Panc1 (cell line): ENCODE measurements around the gene LINC00632. TPM values are rescaled to one million over a fixed set of nuclear protein-coding genes. Genes with fewer than 3 reads are reported as not detected.

ENCODE experiments used
- ATAC-seq: fragments of 200-7000 bp; cut with Tn5 transposase; 2 replicates; pipeline ENCODE4 v1.9.1; 2020; ENCODE audit warnings: mild to moderate bottlenecking, moderate library complexity
- BruUV-seq: library from RNA; stranded (reverse); fragments of 400-500 nt; replicated peaks from 2 replicates; lab custom pipeline; 2021; lab: Mats Ljungman, UMichigan
- CTCF ChIA-PET: fragments of 300-600 bp; sonication (Branson Sonifier 250); formaldehyde crosslinking; loops from one replicate; lab custom pipeline; 2022; ENCODE audit warnings: antibody characterized with exemption; lab: Charles Lee
- POLR2A ChIA-PET: fragments of 300-600 bp; sonication (Branson Sonifier 250); formaldehyde crosslinking; loops from one replicate; lab custom pipeline; 2022; ENCODE audit warnings: antibody characterized with exemption; lab: Charles Lee
- DNase-seq: peaks from one replicate; pipeline ENCODE4 v3.0.0-alpha.2; 2010; ENCODE audit warnings: low read depth, low spot score
- H3K27ac ChIP-seq: 2 replicates; pipeline ENCODE4 v1.5.1; 2011; ENCODE audit warnings: mild to moderate bottlenecking, low read length, inconsistent platforms
- H3K27me3 ChIP-seq: fragments of 200-500 bp; sonication (Bioruptor generic); 2 replicates; pipeline ENCODE4 v1.6.0; 2014; ENCODE audit warnings: low read length, inconsistent platforms; ENCODE audit not compliant: control insufficient read depth, insufficient read depth
- H3K36me3 ChIP-seq: fragments of 200-500 bp; sonication (Bioruptor generic); 2 replicates; pipeline ENCODE4 v1.5.1; 2014; ENCODE audit warnings: inconsistent platforms, mild to moderate bottlenecking, low read length, moderate library complexity; ENCODE audit not compliant: control insufficient read depth, insufficient read depth
- H3K4me1 ChIP-seq: 2 replicates; pipeline ENCODE4 v1.5.1; 2011; ENCODE audit warnings: inconsistent platforms, mild to moderate bottlenecking, low read length, moderate library complexity; ENCODE audit not compliant: control insufficient read depth, insufficient read depth
- H3K4me3 ChIP-seq, 2 experiments: 2 replicates each; pipeline ENCODE4 v1.5.1; 2011 to 2012; ENCODE audit warnings: low read depth in 2 of 2, low read length in 2 of 2, mild to moderate bottlenecking in 2 of 2, inconsistent platforms in 1 of 2, moderate library complexity in 1 of 2
- H3K9me3 ChIP-seq: fragments of 200-500 bp; sonication (Bioruptor generic); 2 replicates; pipeline ENCODE4 v1.5.1; 2014; ENCODE audit warnings: low read depth, mild to moderate bottlenecking, inconsistent platforms, low read length, moderate library complexity; ENCODE audit not compliant: control insufficient read depth, insufficient read depth
- POLR2AphosphoS5 ChIP-seq: IDR thresholded peaks from 2 replicates; pipeline ENCODE4 v1.6.1; 2012; ENCODE audit warnings: mild to moderate bottlenecking, low read depth, low read length, moderate library complexity
- SIN3A ChIP-seq: IDR thresholded peaks from 2 replicates; pipeline ENCODE4 v1.6.1; 2012; ENCODE audit warnings: low read depth, mild to moderate bottlenecking, low read length, moderate library complexity, borderline replicate concordance; ENCODE audit not compliant: insufficient read depth
- TCF7L2 ChIP-seq: IDR thresholded peaks from 2 replicates; pipeline ENCODE4 v1.6.1; 2011; ENCODE audit warnings: mild to moderate bottlenecking, low read depth, low read length, inconsistent platforms
- in situ Hi-C: cut with HindIII; loops from 2 replicates; pipeline ENCODE4 v1.10.0; 2016; ENCODE audit warnings: low sequenced_read_pairs, low pct_unique_long_range_greater_than_20kb
- intact Hi-C: fragments of 100-400 bp; cut with micrococcal nuclease; formaldehyde crosslinking; loops from one replicate; pipeline ENCODE4 v1.10.0; 2022; ENCODE audit not compliant: unreplicated experiment
- total RNA-seq: library from RNA; stranded (reverse); gene quantifications from one replicate; pipeline ENCODE4 v1.2.1, GENCODE V29; 2021; ENCODE audit not compliant: unreplicated experiment
- TF ChIP-seq, protein P1 (sequence below): fragments of 450-650 bp; IDR thresholded peaks from 2 replicates; pipeline ENCODE4 v1.5.1; 2017; ENCODE audit warnings: mild to moderate bottlenecking
- TF ChIP-seq, protein P2 (sequence below), 2 experiments: IDR thresholded peaks; 2 replicates each; pipeline ENCODE4 v1.6.1; 2011 to 2012; ENCODE audit warnings: low read depth in 2 of 2, control low read depth in 1 of 2, low read length in 1 of 2, mild to moderate bottlenecking in 1 of 2, moderate library complexity in 1 of 2; ENCODE audit not compliant: insufficient read depth in 1 of 2

Gene LINC00632
- total RNA-seq, 1 experiment from 2014 or later: 0.13 TPM

DNA sequence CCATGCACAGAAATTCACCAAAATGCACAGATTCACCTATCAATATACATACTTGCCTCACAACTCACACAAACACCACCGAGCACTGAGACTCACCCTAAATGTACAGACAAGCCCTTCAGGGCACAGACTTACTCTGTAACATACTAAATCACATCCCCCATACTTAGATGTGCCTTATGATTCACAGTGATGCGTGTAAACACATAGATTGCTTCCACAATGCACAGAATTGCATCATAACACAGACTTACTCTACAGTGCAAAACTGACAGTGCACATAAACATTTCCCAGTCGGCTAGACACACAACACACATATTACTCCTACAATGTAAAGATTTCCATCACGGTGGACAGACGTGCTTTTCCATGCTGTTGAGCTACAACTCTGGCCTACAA is 6.2 kb downstream of the LINC00632 start:
- ChIA-PET POLR2A (no interaction called here), CTCF (no interaction called here)
- in situ Hi-C loops (no loop called here), intact Hi-C loops (no loop called here)
- DNase-seq (no peak), ATAC-seq (no peak)
- H3K4me3 ChIP-seq: no peak overlapping the region
- H3K36me3 ChIP-seq: no peaks in the 10 kb centered on the region
- H3K4me1 ChIP-seq: no peaks in the 10 kb centered on the region
- H3K27ac ChIP-seq: no peak overlapping the region
- TF ChIP-seq, protein P1, sequence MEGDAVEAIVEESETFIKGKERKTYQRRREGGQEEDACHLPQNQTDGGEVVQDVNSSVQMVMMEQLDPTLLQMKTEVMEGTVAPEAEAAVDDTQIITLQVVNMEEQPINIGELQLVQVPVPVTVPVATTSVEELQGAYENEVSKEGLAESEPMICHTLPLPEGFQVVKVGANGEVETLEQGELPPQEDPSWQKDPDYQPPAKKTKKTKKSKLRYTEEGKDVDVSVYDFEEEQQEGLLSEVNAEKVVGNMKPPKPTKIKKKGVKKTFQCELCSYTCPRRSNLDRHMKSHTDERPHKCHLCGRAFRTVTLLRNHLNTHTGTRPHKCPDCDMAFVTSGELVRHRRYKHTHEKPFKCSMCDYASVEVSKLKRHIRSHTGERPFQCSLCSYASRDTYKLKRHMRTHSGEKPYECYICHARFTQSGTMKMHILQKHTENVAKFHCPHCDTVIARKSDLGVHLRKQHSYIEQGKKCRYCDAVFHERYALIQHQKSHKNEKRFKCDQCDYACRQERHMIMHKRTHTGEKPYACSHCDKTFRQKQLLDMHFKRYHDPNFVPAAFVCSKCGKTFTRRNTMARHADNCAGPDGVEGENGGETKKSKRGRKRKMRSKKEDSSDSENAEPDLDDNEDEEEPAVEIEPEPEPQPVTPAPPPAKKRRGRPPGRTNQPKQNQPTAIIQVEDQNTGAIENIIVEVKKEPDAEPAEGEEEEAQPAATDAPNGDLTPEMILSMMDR: no peak
- TF ChIP-seq POLR2AphosphoS5: no peak
- TF ChIP-seq TCF7L2: no peak
- TF ChIP-seq, protein P2, sequence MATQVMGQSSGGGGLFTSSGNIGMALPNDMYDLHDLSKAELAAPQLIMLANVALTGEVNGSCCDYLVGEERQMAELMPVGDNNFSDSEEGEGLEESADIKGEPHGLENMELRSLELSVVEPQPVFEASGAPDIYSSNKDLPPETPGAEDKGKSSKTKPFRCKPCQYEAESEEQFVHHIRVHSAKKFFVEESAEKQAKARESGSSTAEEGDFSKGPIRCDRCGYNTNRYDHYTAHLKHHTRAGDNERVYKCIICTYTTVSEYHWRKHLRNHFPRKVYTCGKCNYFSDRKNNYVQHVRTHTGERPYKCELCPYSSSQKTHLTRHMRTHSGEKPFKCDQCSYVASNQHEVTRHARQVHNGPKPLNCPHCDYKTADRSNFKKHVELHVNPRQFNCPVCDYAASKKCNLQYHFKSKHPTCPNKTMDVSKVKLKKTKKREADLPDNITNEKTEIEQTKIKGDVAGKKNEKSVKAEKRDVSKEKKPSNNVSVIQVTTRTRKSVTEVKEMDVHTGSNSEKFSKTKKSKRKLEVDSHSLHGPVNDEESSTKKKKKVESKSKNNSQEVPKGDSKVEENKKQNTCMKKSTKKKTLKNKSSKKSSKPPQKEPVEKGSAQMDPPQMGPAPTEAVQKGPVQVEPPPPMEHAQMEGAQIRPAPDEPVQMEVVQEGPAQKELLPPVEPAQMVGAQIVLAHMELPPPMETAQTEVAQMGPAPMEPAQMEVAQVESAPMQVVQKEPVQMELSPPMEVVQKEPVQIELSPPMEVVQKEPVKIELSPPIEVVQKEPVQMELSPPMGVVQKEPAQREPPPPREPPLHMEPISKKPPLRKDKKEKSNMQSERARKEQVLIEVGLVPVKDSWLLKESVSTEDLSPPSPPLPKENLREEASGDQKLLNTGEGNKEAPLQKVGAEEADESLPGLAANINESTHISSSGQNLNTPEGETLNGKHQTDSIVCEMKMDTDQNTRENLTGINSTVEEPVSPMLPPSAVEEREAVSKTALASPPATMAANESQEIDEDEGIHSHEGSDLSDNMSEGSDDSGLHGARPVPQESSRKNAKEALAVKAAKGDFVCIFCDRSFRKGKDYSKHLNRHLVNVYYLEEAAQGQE (IDR thresholded peaks at IDR 0.05; ENCODE audit: insufficient read depth in 1 of 2, low read depth in 2 of 2, low read length in 1 of 2): no peak
- no peak for TF ChIP-seq SIN3A
- H3K27me3 ChIP-seq: no peaks in the 10 kb centered on the region
- no peaks in the 10 kb centered on the region for H3K9me3 ChIP-seq
- BruUV-seq: no TSS peak

DNA sequence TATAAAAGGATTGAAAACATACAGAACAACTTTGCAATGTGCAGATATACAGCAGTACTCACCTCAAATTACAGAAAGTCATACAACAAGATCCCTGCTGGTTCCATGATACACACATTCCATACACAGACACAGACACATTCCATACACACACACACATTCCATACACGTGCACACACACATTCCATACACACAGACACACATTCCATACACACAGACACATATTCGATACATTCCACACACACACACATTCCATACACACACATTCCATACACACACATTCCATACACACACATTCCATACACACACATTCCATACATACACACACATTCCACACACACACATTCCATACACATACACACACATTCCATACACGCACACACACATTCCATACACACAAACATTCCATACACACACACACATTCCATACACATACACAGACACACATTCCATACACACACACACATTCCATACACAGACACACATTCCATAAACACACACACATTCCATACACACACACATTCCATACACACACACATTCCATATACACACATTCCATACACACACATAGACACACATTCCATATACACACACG is 13.7 kb downstream of the LINC00632 start:
- no peak overlapping the region for H3K4me3 ChIP-seq
- H3K4me1 ChIP-seq: no peaks in the 10 kb centered on the region
- ATAC-seq: no peak
- TF ChIP-seq, protein P1: no peak
- TF ChIP-seq TCF7L2 (no peak), POLR2AphosphoS5 (no peak), SIN3A (no peak)
- TF ChIP-seq, protein P2 (IDR thresholded peaks at IDR 0.05; ENCODE audit: insufficient read depth in 1 of 2, low read depth in 2 of 2, low read length in 1 of 2): no peak
- no peak for DNase-seq
- BruUV-seq: no TSS peak
- H3K27ac ChIP-seq: no peak overlapping the region
- ChIA-PET CTCF (no interaction called here), POLR2A (no interaction called here)
- no peaks in the 10 kb centered on the region for H3K9me3 ChIP-seq
- intact Hi-C loops (no loop called here), in situ Hi-C loops (no loop called here)
- H3K27me3 ChIP-seq: no peaks in the 10 kb centered on the region
- H3K36me3 ChIP-seq: no peaks in the 10 kb centered on the region
